ENCODE data around the gene FGF18. TPM values are rescaled to one million over a fixed set of nuclear protein-coding genes. Genes with fewer than 3 reads are reported as not detected.

Gene FGF18
- total and polyA plus RNA-seq, 7 donors: 0.28 to 3.0 (median 0.48) TPM; not detected in 3

DNA sequence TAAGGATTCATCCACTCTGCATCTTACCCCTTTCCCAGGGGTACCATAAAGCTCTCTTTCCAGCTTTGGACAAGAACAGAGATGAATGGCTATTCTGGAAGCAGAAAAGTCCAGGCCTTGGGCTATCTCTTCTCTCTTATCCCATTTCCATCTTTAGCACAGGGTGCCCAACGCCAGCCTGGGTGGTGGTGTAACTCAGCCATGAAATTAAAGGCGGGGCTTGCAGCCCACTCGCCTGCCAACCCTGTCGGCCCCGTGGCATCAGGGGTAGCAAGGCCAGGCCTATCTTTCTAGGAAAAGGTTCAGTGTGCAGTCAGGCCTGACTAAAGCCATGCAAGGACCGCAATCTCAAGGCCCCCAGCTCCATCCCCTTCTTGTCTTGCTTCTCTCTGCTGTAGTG lies 78.7 kb downstream of the FGF18 start:
- Histone ChIP-seq H3K27ac (no peak overlapping the region), H3K27me3 (no peaks in the 10 kb centered on the region)
- 83 to 89% methylated on average over 6 of the region's 6 CpGs for WGBS, 2 donors

DNA sequence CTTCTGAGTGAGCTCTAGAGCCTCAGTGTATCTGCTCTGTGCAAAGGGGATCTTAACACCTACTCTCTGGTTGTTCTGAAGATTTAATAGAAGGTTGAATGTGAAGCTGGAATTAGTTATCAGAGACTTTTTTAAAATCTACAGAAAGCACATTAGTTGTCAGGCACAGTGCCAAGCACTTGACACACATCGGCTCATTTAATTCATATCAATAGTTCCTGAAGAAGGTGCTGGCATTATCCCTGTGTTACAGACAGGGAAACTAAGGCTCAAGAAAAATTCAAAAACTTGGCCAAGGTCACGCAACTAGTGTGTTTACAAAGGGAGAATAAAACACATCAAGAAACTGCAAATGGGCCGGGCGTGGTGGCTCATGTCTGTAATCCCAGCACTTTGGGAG lies 80.2 kb downstream of the FGF18 start:
- no peak for DNase-seq
- TF ChIP-seq EP300 (IDR thresholded peaks at IDR 0.05): no peak
- TF ChIP-seq POLR2A (IDR thresholded peaks at IDR 0.05): no peak
- no peak for TF ChIP-seq CTCF (IDR thresholded peaks at IDR 0.05)
- TF ChIP-seq POLR2AphosphoS5 (IDR thresholded peaks at IDR 0.05): no peak
- Histone ChIP-seq H3K4me1 (peaks cover 0 to 11% (median 9%) of the 10 kb centered on the region in 4 donors), H3K27me3 (no peaks in the 10 kb centered on the region), H3K27ac (no peak overlapping the region), H3K36me3 (no peaks in the 10 kb centered on the region), H3K9me3 (no peaks in the 10 kb centered on the region), H3K4me3 (no peak overlapping the region)
- 55 to 85% methylated on average over 4 of the region's 4 CpGs for WGBS, 2 donors
- intact Hi-C loops (cut with DNase I): no loop called here

More for the DNA sequence above, 78.7 kb downstream of the FGF18 start:
- intact Hi-C loops (cut with DNase I): no loop called here
- no peak for DNase-seq
- Histone ChIP-seq H3K4me1 (peaks cover 0 to 24% (median 18%) of the 10 kb centered on the region in 4 donors), H3K9me3 (no peaks in the 10 kb centered on the region), H3K4me3 (no peak overlapping the region), H3K36me3 (no peaks in the 10 kb centered on the region)
- TF ChIP-seq EP300 (IDR thresholded peaks at IDR 0.05): no peak
- no peak for TF ChIP-seq POLR2A (IDR thresholded peaks at IDR 0.05)
- TF ChIP-seq CTCF (IDR thresholded peaks at IDR 0.05): no peak
- no peak for TF ChIP-seq POLR2AphosphoS5 (IDR thresholded peaks at IDR 0.05)

- TF ChIP-seq POLR2AphosphoS5 (IDR thresholded peaks at IDR 0.05): no peak
- TF ChIP-seq POLR2A (IDR thresholded peaks at IDR 0.05): no peak
- no peak for TF ChIP-seq CTCF (IDR thresholded peaks at IDR 0.05)
- TF ChIP-seq EP300 (IDR thresholded peaks at IDR 0.05): no peak
- intact Hi-C loops (cut with DNase I): no loop called here
- DNase-seq: no peak
- Histone ChIP-seq H3K4me3 (no peak overlapping the region), H3K27me3 (no peaks in the 10 kb centered on the region), H3K9me3 (no peaks in the 10 kb centered on the region), H3K27ac (no peak overlapping the region), H3K36me3 (no peaks in the 10 kb centered on the region), H3K4me1 (peaks cover 0 to 4% (median 0%) of the 10 kb centered on the region in 4 donors)
- WGBS, 2 donors: 91% methylated on average over 7 of the region's 7 CpGs
Measured at GRCh38 chr5:171505473-171506043, 86.1 kb downstream of the FGF18 start.

DNA sequence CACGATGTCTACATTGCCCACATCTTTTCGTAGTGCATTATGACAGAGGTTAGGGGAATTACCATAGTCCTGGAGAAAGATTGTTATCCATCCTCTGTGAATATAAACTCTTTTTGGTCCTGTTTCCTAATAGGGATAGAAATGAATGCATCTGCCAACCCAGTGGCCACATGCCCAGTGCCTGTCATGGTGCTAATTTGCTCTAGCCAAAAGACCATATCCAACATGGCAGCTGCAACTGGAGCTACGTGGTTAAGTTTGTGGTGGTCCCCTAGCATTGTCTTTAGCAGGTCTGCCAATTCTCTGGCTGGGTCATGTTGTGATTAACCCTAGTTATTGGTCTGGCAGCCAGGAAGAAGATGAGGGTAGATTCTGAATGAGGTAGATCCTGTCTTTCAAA lies 87.5 kb downstream of the FGF18 start:
- Histone ChIP-seq H3K36me3 (no peaks in the 10 kb centered on the region), H3K9me3 (no peaks in the 10 kb centered on the region), H3K4me3 (no peak overlapping the region), H3K27ac (no peak overlapping the region), H3K4me1 (peaks cover 0 to 4% (median 0%) of the 10 kb centered on the region in 4 donors), H3K27me3 (no peaks in the 10 kb centered on the region)
- no peak for TF ChIP-seq POLR2A (IDR thresholded peaks at IDR 0.05)
- no peak for TF ChIP-seq POLR2AphosphoS5 (IDR thresholded peaks at IDR 0.05)
- no peak for TF ChIP-seq EP300 (IDR thresholded peaks at IDR 0.05)
- TF ChIP-seq CTCF (IDR thresholded peaks at IDR 0.05): no peak
- WGBS, 2 donors: 81 to 87% methylated on average over 3 of the region's 3 CpGs
- no peak for DNase-seq
- intact Hi-C loops (cut with DNase I): no loop called here

Small RNA genes lying within 50 kb of the gene (small RNA-seq; reads per million reads assigned to genes)
- 1.1 to 2.0 (median 2.0) reads per million in 3 donors for gene MIR3912

Other genes with a start within 250 kb of the FGF18 start
- gene TLX3, start 110.4 kb upstream of the FGF18 start, total RNA-seq: not detected
- gene TLX3, start 110.4 kb upstream of the FGF18 start, polyA plus RNA-seq: not detected
- 100 to 1,000 TPM; 722 to 951 (median 753) TPM for gene NPM1, start 31.8 kb upstream of the FGF18 start, total RNA-seq
- 1,000 to 10,000 TPM; 1,270 to 2,962 (median 2,425) TPM for gene NPM1, start 31.8 kb upstream of the FGF18 start, polyA plus RNA-seq

Measured in sigmoid colon (tissue), 7 donors.